B cell (primary cell): ENCODE data around the gene SEC14L5. TPM values are rescaled to one million over a fixed set of nuclear protein-coding genes. Genes with fewer than 3 reads are reported as not detected.

Experiments
- ATAC-seq: fragments of 200-7000 bp; cut with Tn5 transposase; one replicate; pipeline ENCODE4 v1.10.0; 2021; ENCODE audit warnings: low read depth, mild to moderate bottlenecking, moderate number of reproducible peaks, moderate library complexity
- CTCF ChIA-PET: fragments of 350-600 bp; sonication (Branson Sonifier 250); formaldehyde crosslinking; loops from one replicate; lab custom pipeline; 2021; ENCODE audit warnings: antibody characterized with exemption, inconsistent platforms; lab: Charles Lee
- POLR2A ChIA-PET: fragments of 350-600 bp; sonication (Branson Sonifier 250); formaldehyde crosslinking; loops from one replicate; lab custom pipeline; 2021; ENCODE audit warnings: antibody characterized with exemption; lab: Charles Lee
- DNase-seq: peaks from one replicate; pipeline ENCODE4 v3.0.0; 2013
- H2AFZ ChIP-seq: 2 replicates; pipeline ENCODE4 v1.6.1; 2012; ENCODE audit warnings: mild to moderate bottlenecking, low read depth, low read length; ENCODE audit not compliant: insufficient read depth, poor library complexity, severe bottlenecking
- H3K27ac ChIP-seq, 2 donors: 1 replicate in 1 of 2; 2 replicates in 1 of 2; pipeline ENCODE4 v1.5.1; 2012 to 2013; ENCODE audit warnings: low read length in 2 of 2, mild to moderate bottlenecking in 2 of 2, moderate library complexity in 1 of 2
- H3K27me3 ChIP-seq, 4 experiments: fragments of 200-600 bp in 1 of 4; sonication (generic) in 1 of 4; replicated peaks in 1 of 4; 1 replicate in 2 of 4; 2 replicates in 2 of 4; pipeline versions ENCODE4 v1.6.1 to v1.7.0; 2013 to 2016; ENCODE audit warnings: low read length in 3 of 4, mild to moderate bottlenecking in 2 of 4, mixed read lengths in 1 of 4, moderate library complexity in 1 of 4; ENCODE audit not compliant: insufficient read depth in 4 of 4, control insufficient read depth in 3 of 4; ENCODE audit errors: control extremely low read depth in 1 of 4
- H3K36me3 ChIP-seq, 2 experiments: replicated peaks in 1 of 2; 1 replicate in 1 of 2; 2 replicates in 1 of 2; pipeline versions ENCODE4 v1.6.1 to v1.7.1; 2013; ENCODE audit warnings: low read length in 1 of 2; ENCODE audit not compliant: insufficient read depth in 2 of 2, control insufficient read depth in 1 of 2; ENCODE audit errors: control extremely low read depth in 1 of 2, extremely low read depth in 1 of 2
- H3K4me1 ChIP-seq, 2 donors: fragments of 200-600 bp in 1 of 2; sonication (generic) in 1 of 2; 1 replicate in 1 of 2; 2 replicates in 1 of 2; pipeline versions ENCODE4 v1.5.1 to v1.6.1; 2013 to 2017; ENCODE audit warnings: low read length in 2 of 2; ENCODE audit not compliant: control insufficient read depth in 2 of 2, insufficient read depth in 2 of 2
- H3K4me2 ChIP-seq: replicated peaks from 2 replicates; pipeline ENCODE3; 2012; ENCODE audit warnings: mild to moderate bottlenecking, low read depth, low read length; ENCODE audit not compliant: poor library complexity, severe bottlenecking
- H3K4me3 ChIP-seq, 5 experiments: fragments of 200-600 bp in 1 of 5; sonication (generic) in 1 of 5; 1 replicate in 3 of 5; 2 replicates in 2 of 5; pipeline versions ENCODE4 v1.5.1 to v1.7.0; 2011 to 2016; ENCODE audit warnings: low read length in 4 of 5, mild to moderate bottlenecking in 4 of 5, low read depth in 2 of 5, control low read depth in 1 of 5, moderate library complexity in 1 of 5; ENCODE audit not compliant: insufficient read depth in 1 of 5; ENCODE audit errors: control extremely low read depth in 1 of 5, extremely low read depth in 1 of 5
- H3K79me2 ChIP-seq: fragments of 200-600 bp; sonication (generic); one replicate; pipeline ENCODE4 v1.6.0; 2016; ENCODE audit warnings: low read length; ENCODE audit not compliant: control insufficient read depth, insufficient read depth
- H3K9ac ChIP-seq: fragments of 200-600 bp; sonication (generic); 2 replicates; pipeline ENCODE4 v1.6.1; 2017; ENCODE audit warnings: mild to moderate bottlenecking, low read length, moderate library complexity
- H3K9me3 ChIP-seq, 3 donors: one replicate each; pipeline versions ENCODE4 v1.6.1 to v1.7.1; 2013; ENCODE audit warnings: low read length in 2 of 3; ENCODE audit not compliant: control insufficient read depth in 2 of 3, insufficient read depth in 1 of 3; ENCODE audit errors: control extremely low read depth in 1 of 3
- H4K20me1 ChIP-seq: 2 replicates; pipeline ENCODE4 v1.6.0; 2012; ENCODE audit warnings: mild to moderate bottlenecking, low read length; ENCODE audit not compliant: insufficient read depth, control insufficient read depth, poor library complexity, severe bottlenecking
- H3K27ac Mint-ChIP-seq: one replicate; pipeline ENCODE4 v1.8.0; 2021; ENCODE audit warnings: mixed read lengths
- H3K27me3 Mint-ChIP-seq: one replicate; pipeline ENCODE4 v1.8.0; 2021; ENCODE audit warnings: mixed read lengths
- H3K4me1 Mint-ChIP-seq: one replicate; pipeline ENCODE4 v1.8.0; 2021; ENCODE audit warnings: mixed read lengths
- H3K4me3 Mint-ChIP-seq: one replicate; pipeline ENCODE4 v1.8.0; 2021; ENCODE audit warnings: mixed read lengths
- H3K9me3 Mint-ChIP-seq: one replicate; pipeline ENCODE4 v1.8.0; 2022; ENCODE audit warnings: mixed read lengths; ENCODE audit not compliant: insufficient read depth
- EZH2 ChIP-seq: IDR thresholded peaks from 2 replicates; pipeline ENCODE4 v1.6.1; 2012; ENCODE audit warnings: borderline replicate concordance, low read depth, mild to moderate bottlenecking, moderate library complexity, low read length; ENCODE audit not compliant: insufficient read depth, poor library complexity, severe bottlenecking
- WGBS: methylation state at CpG from one replicate; pipeline ENCODE4 v1.1.5; 2013; ENCODE audit warnings: missing lambda C conversion rate; ENCODE audit not compliant: insufficient coverage; 5-methylcytosine and 5-hydroxymethylcytosine counted together
- intact Hi-C: fragments of 100-400 bp; cut with micrococcal nuclease; formaldehyde crosslinking; loops from one replicate; pipeline ENCODE4 v1.10.0; 2022
- polyA plus RNA-seq: library from polyadenylated mRNA; depleted of rRNA; stranded (reverse); fragments of >200 nt; gene quantifications from 2 replicates; pipeline ENCODE4 v1.2.3, GENCODE V29; 2012
- total RNA-seq, 2 donors: library from RNA; stranded (reverse); fragments of 120-200 nt in 1 of 2; gene quantifications; 1 replicate in 1 of 2; 2 replicates in 1 of 2; pipeline versions ENCODE4 v1.2.3 to v1.2.4, GENCODE V29; 2013 to 2022
- TF ChIP-seq, protein P1 (sequence below): fragments of 200-600 bp; IDR thresholded peaks from one replicate; pipeline ENCODE4 v1.8.0; 2022; ENCODE audit warnings: antibody characterized with exemption, mild to moderate bottlenecking

The SEC14L5 gene
- total and polyA plus RNA-seq, 2 donors (not counting 1 experiment from before 2014, with no cell fraction given), result not detected

DNA sequence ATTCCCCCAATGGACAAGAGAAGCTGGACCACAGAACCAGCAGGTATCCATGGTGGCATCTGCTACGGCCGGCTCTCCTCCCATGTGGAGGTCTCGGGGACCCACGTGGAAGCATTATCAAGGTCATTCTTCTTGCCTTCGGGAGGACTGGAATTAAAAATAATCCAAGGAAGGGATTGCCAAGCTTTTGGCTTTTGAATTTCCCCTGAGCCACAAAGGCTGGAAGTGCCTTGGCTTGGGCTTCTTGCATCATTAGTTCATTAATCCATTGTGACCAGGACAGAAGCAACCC, 59.5 kb downstream of the SEC14L5 start:
- no peak overlapping the region for H3K27ac Mint-ChIP-seq
- Histone ChIP-seq H3K4me2 (no peak overlapping the region), H3K36me3 (no peaks in the 10 kb centered on the region), H3K9ac (no peak overlapping the region), H4K20me1 (no peaks in the 10 kb centered on the region), H3K4me1 (no peaks in the 10 kb centered on the region), H3K79me2 (no peaks in the 10 kb centered on the region), H3K4me3 (no peak overlapping the region), H2AFZ (no peak overlapping the region), H3K27ac (no peak overlapping the region), H3K9me3 (peaks cover 0 to 9% (median 0%) of the 10 kb centered on the region in 3 donors), H3K27me3 (peaks cover 0 to 2% (median 0%) of the 10 kb centered on the region in 4 experiments)
- ATAC-seq, result no peak
- ChIA-PET POLR2A (no interaction called here), CTCF (no interaction called here)
- no peak for TF ChIP-seq EZH2
- TF ChIP-seq, protein P1, sequence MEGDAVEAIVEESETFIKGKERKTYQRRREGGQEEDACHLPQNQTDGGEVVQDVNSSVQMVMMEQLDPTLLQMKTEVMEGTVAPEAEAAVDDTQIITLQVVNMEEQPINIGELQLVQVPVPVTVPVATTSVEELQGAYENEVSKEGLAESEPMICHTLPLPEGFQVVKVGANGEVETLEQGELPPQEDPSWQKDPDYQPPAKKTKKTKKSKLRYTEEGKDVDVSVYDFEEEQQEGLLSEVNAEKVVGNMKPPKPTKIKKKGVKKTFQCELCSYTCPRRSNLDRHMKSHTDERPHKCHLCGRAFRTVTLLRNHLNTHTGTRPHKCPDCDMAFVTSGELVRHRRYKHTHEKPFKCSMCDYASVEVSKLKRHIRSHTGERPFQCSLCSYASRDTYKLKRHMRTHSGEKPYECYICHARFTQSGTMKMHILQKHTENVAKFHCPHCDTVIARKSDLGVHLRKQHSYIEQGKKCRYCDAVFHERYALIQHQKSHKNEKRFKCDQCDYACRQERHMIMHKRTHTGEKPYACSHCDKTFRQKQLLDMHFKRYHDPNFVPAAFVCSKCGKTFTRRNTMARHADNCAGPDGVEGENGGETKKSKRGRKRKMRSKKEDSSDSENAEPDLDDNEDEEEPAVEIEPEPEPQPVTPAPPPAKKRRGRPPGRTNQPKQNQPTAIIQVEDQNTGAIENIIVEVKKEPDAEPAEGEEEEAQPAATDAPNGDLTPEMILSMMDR, result no peak
- H3K4me1 Mint-ChIP-seq, result no peaks in the 10 kb centered on the region
- H3K9me3 Mint-ChIP-seq, result no peaks in the 10 kb centered on the region
- DNase-seq, result no peak
- intact Hi-C loops, result no loop called here
- peaks cover 3% of the 10 kb centered on the region for H3K27me3 Mint-ChIP-seq
- WGBS, result 95% methylated on average over 5 of the region's 5 CpGs
- H3K4me3 Mint-ChIP-seq, result no peak overlapping the region

DNA sequence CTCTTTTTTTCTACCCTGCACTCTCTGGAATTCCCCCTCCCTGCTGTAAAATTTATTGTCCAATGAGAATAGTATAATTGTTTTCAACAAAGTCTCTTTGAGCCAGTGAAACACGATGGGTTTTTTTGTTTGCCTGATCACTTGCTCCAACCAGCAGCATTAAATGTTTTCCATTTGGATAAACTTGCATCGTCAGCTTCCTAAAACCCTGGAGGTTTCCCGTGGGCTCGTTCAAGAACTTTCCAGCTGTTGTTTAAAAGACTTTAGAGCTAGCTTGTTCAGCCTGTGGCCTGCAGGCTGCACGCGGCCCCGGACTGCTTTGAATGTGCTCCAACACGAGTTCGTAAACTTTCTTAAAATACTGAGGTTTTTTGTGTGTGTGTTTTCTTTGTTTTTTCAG, 60.7 kb downstream of the SEC14L5 start:
- ChIA-PET CTCF (no interaction called here), POLR2A (no interaction called here)
- Mint-ChIP-seq H3K27ac (no peak overlapping the region), H3K4me3 (no peak overlapping the region), H3K4me1 (no peaks in the 10 kb centered on the region), H3K27me3 (no peaks in the 10 kb centered on the region), H3K9me3 (no peaks in the 10 kb centered on the region)
- H3K27me3 ChIP-seq, result peaks cover 0 to 2% (median 0%) of the 10 kb centered on the region in 4 experiments
- no peaks in the 10 kb centered on the region for H3K79me2 ChIP-seq
- ATAC-seq, result no peak
- no peak overlapping the region for H3K9ac ChIP-seq
- no peak overlapping the region for H3K4me2 ChIP-seq
- no peaks in the 10 kb centered on the region for H4K20me1 ChIP-seq
- intact Hi-C loops, result no loop called here
- 85% methylated on average over 7 of the region's 9 CpGs for WGBS
- no peak overlapping the region for H2AFZ ChIP-seq
- no peak for DNase-seq
- no peak for TF ChIP-seq EZH2
- TF ChIP-seq, protein P1, result no peak
- no peaks in the 10 kb centered on the region for H3K36me3 ChIP-seq
- no peak overlapping the region for H3K27ac ChIP-seq
- peaks cover 0 to 9% (median 0%) of the 10 kb centered on the region in 3 donors for H3K9me3 ChIP-seq
- no peak overlapping the region for H3K4me3 ChIP-seq
- H3K4me1 ChIP-seq, result no peaks in the 10 kb centered on the region
